ENCODE results near the gene NXPH4.

The NXPH4 gene

GRCh38 chr12:57181561-57182155 is 34.9 kb upstream of the NXPH4 start:
- H3K4me3 ChIP-seq (ENCODE audit: low read length) = no peak overlapping the region
- no peak for DNase-seq (ENCODE audit: low read depth, low spot score)

GRCh38 chr12:57182918-57183575 is 33.5 kb upstream of the NXPH4 start:
- no peak overlapping the region for H3K4me3 ChIP-seq (ENCODE audit: low read length)
- peak; percentile 57 for DNase-seq (ENCODE audit: low read depth, low spot score)

- DNase-seq (ENCODE audit: low read depth, low spot score) = no peak
- H3K4me3 ChIP-seq (ENCODE audit: low read length) = no peak overlapping the region
Measured at GRCh38 chr12:57183939-57184725, 32.5 kb upstream of the NXPH4 start.

- no peak overlapping the region for H3K4me3 ChIP-seq (ENCODE audit: low read length)
- no peak for DNase-seq (ENCODE audit: low read depth, low spot score)
Measured at GRCh38 chr12:57185403-57185802, 31.2 kb upstream of the NXPH4 start.

- DNase-seq (ENCODE audit: low read depth, low spot score) = no peak
- no peak overlapping the region for H3K4me3 ChIP-seq (ENCODE audit: low read length)
Measured at GRCh38 chr12:57185906-57186508, 30.6 kb upstream of the NXPH4 start.

- no peak for DNase-seq (ENCODE audit: low read depth, low spot score)
Measured at GRCh38 chr12:57187222-57188089, 29.1 kb upstream of the NXPH4 start.

GRCh38 chr12:57188090-57188425 is 28.5 kb upstream of the NXPH4 start:
- no peak for DNase-seq (ENCODE audit: low read depth, low spot score)
- no peak overlapping the region for H3K4me3 ChIP-seq (ENCODE audit: low read length)

More at GRCh38 chr12:57187222-57188089, 29.1 kb upstream of the NXPH4 start:
- H3K4me3 ChIP-seq (ENCODE audit: low read length) = no peak overlapping the region

- H3K4me3 ChIP-seq (ENCODE audit: low read length) = no peak overlapping the region
- no peak for DNase-seq (ENCODE audit: low read depth, low spot score)
Measured at GRCh38 chr12:57190037-57190436, 26.6 kb upstream of the NXPH4 start.

GRCh38 chr12:57190821-57191220 is 25.8 kb upstream of the NXPH4 start:
- DNase-seq (ENCODE audit: low read depth, low spot score) = no peak
- no peak overlapping the region for H3K4me3 ChIP-seq (ENCODE audit: low read length)

GRCh38 chr12:57191410-57191809 is 25.2 kb upstream of the NXPH4 start:
- no peak overlapping the region for H3K4me3 ChIP-seq (ENCODE audit: low read length)
- no peak for DNase-seq (ENCODE audit: low read depth, low spot score)

GRCh38 chr12:57192920-57193319 is 23.7 kb upstream of the NXPH4 start:
- DNase-seq (ENCODE audit: low read depth, low spot score) = no peak
- no peak overlapping the region for H3K4me3 ChIP-seq (ENCODE audit: low read length)

GRCh38 chr12:57193706-57194245 is 22.8 kb upstream of the NXPH4 start:
- H3K4me3 ChIP-seq (ENCODE audit: low read length) = no peak overlapping the region
- DNase-seq (ENCODE audit: low read depth, low spot score) = no peak

GRCh38 chr12:57194253-57194652 is 22.3 kb upstream of the NXPH4 start:
- H3K4me3 ChIP-seq (ENCODE audit: low read length) = no peak overlapping the region
- DNase-seq (ENCODE audit: low read depth, low spot score) = no peak

- no peak overlapping the region for H3K4me3 ChIP-seq (ENCODE audit: low read length)
- no peak for DNase-seq (ENCODE audit: low read depth, low spot score)
Measured at GRCh38 chr12:57195186-57195585, 21.4 kb upstream of the NXPH4 start.

- DNase-seq (ENCODE audit: low read depth, low spot score) = no peak
- no peak overlapping the region for H3K4me3 ChIP-seq (ENCODE audit: low read length)
Measured at GRCh38 chr12:57195611-57196371, 20.8 kb upstream of the NXPH4 start.

GRCh38 chr12:57196439-57196838 is 20.2 kb upstream of the NXPH4 start:
- DNase-seq (ENCODE audit: low read depth, low spot score) = no peak
- H3K4me3 ChIP-seq (ENCODE audit: low read length) = no peak overlapping the region

GRCh38 chr12:57196956-57197355 is 19.6 kb upstream of the NXPH4 start:
- no peak for DNase-seq (ENCODE audit: low read depth, low spot score)
- H3K4me3 ChIP-seq (ENCODE audit: low read length) = no peak overlapping the region

GRCh38 chr12:57198329-57198728 is 18.3 kb upstream of the NXPH4 start:
- no peak for DNase-seq (ENCODE audit: low read depth, low spot score)
- no peak overlapping the region for H3K4me3 ChIP-seq (ENCODE audit: low read length)
